Measurements from ENCODE around the gene ACBD4. TPM values are rescaled to one million over a fixed set of nuclear protein-coding genes. Genes with fewer than 3 reads are reported as not detected.

Gene ACBD4
- total and polyA plus RNA-seq, 2 of the 13 experiments (the other 11 are each of a cell fraction or from before 2014, with no cell fraction given) = 16.1 to 26.9 TPM

DNA sequence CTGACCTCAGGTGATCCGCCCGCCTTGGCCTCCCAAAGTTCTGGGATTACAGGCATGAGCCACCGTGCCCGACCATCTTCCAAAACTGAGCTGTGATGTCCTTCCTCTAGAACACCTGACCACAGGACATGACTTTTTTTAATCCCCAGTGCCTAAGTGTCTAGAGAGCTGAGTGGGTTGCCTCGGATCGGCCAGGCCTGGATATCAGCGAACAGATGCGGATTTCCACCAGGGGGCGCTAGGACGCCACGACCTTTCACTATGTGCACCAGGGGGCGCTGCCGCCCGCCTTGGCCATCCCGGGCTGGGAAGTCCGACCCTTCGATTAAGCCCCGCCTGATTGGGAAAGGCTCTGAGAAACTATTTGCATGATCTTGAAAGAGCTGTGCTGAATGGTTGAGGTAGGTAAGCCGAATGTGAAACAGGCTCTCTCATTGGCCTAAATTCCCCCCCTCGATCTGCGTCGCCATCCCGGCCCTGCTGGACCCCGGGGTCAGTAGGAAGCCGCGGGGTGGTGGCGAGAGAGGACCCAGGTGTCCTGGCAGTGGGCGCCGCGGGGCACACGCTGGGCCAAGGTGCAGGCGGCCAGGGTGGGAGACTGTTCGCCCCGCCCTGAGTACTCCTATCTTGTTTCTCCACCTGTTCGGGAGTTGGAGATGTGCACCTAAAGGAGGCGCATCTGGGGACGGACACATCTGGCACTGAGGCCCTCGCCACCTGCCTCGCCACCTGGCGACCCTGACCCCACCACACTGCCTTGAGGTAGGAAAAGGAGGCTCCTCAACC is at the start of gene ACBD4 (continued):
- TF ChIP-seq SMC3 (IDR thresholded peaks at IDR 0.05; ENCODE audit: low read length) (peak; percentile 97), ZNF496 (CRISPR knock-in tag; IDR thresholded peaks at IDR 0.05; ENCODE audit: insufficient replicate concordance) (no peak), SALL1 (CRISPR knock-in tag; IDR thresholded peaks at IDR 0.05) (peak; percentile 93), HNF4A (CRISPR knock-in tag; IDR thresholded peaks at IDR 0.05) (peak; percentile 82), ZNF431 (CRISPR knock-in tag; IDR thresholded peaks at IDR 0.05; ENCODE audit: borderline replicate concordance, low read depth) (peak; percentile 91), ZNF605 (CRISPR knock-in tag; IDR thresholded peaks at IDR 0.05) (peak; percentile 97), BORCS8-MEF2B (CRISPR knock-in tag; IDR thresholded peaks at IDR 0.05) (peak; percentile 91), ZNF773 (CRISPR knock-in tag; IDR thresholded peaks at IDR 0.05; ENCODE audit: borderline replicate concordance) (peak; percentile 38; the same call in 1 of the 2 replicates), KDM2A (CRISPR knock-in tag; IDR thresholded peaks at IDR 0.05; ENCODE audit: borderline replicate concordance, low read depth) (peak; percentile 98), U2AF2 (IDR thresholded peaks at IDR 0.05; ENCODE audit: low read depth, low read length) (no peak), AHR (CRISPR knock-in tag; IDR thresholded peaks at IDR 0.05) (peak; percentile 94), FOSL2 (CRISPR knock-in tag; IDR thresholded peaks at IDR 0.05) (peak; percentile 74), THAP11 (CRISPR knock-in tag; IDR thresholded peaks at IDR 0.05) (peak; percentile 90), ZNF775 (CRISPR knock-in tag; IDR thresholded peaks at IDR 0.05; ENCODE audit: borderline replicate concordance) (no peak), RBFOX2 (IDR thresholded peaks at IDR 0.05; ENCODE audit: low read depth, low read length) (peak; percentile 91), HHEX (CRISPR knock-in tag; IDR thresholded peaks at IDR 0.05) (peak; percentile 39; the same call in 1 of the 2 replicates), MED13 (CRISPR knock-in tag; IDR thresholded peaks at IDR 0.05) (0 out of 2 replicates have a peak, but pooled peaks have one; percentile 29)
- TF ChIP-seq, protein P1, sequence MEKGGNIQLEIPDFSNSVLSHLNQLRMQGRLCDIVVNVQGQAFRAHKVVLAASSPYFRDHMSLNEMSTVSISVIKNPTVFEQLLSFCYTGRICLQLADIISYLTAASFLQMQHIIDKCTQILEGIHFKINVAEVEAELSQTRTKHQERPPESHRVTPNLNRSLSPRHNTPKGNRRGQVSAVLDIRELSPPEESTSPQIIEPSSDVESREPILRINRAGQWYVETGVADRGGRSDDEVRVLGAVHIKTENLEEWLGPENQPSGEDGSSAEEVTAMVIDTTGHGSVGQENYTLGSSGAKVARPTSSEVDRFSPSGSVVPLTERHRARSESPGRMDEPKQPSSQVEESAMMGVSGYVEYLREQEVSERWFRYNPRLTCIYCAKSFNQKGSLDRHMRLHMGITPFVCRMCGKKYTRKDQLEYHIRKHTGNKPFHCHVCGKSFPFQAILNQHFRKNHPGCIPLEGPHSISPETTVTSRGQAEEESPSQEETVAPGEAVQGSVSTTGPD (CRISPR knock-in tag; IDR thresholded peaks at IDR 0.05) = no peak
- TF ChIP-seq, protein P2, sequence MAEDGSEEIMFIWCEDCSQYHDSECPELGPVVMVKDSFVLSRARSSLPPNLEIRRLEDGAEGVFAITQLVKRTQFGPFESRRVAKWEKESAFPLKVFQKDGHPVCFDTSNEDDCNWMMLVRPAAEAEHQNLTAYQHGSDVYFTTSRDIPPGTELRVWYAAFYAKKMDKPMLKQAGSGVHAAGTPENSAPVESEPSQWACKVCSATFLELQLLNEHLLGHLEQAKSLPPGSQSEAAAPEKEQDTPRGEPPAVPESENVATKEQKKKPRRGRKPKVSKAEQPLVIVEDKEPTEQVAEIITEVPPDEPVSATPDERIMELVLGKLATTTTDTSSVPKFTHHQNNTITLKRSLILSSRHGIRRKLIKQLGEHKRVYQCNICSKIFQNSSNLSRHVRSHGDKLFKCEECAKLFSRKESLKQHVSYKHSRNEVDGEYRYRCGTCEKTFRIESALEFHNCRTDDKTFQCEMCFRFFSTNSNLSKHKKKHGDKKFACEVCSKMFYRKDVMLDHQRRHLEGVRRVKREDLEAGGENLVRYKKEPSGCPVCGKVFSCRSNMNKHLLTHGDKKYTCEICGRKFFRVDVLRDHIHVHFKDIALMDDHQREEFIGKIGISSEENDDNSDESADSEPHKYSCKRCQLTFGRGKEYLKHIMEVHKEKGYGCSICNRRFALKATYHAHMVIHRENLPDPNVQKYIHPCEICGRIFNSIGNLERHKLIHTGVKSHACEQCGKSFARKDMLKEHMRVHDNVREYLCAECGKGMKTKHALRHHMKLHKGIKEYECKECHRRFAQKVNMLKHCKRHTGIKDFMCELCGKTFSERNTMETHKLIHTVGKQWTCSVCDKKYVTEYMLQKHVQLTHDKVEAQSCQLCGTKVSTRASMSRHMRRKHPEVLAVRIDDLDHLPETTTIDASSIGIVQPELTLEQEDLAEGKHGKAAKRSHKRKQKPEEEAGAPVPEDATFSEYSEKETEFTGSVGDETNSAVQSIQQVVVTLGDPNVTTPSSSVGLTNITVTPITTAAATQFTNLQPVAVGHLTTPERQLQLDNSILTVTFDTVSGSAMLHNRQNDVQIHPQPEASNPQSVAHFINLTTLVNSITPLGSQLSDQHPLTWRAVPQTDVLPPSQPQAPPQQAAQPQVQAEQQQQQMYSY (CRISPR knock-in tag; IDR thresholded peaks at IDR 0.05) = peak; percentile 85
- TF ChIP-seq, protein P3, sequence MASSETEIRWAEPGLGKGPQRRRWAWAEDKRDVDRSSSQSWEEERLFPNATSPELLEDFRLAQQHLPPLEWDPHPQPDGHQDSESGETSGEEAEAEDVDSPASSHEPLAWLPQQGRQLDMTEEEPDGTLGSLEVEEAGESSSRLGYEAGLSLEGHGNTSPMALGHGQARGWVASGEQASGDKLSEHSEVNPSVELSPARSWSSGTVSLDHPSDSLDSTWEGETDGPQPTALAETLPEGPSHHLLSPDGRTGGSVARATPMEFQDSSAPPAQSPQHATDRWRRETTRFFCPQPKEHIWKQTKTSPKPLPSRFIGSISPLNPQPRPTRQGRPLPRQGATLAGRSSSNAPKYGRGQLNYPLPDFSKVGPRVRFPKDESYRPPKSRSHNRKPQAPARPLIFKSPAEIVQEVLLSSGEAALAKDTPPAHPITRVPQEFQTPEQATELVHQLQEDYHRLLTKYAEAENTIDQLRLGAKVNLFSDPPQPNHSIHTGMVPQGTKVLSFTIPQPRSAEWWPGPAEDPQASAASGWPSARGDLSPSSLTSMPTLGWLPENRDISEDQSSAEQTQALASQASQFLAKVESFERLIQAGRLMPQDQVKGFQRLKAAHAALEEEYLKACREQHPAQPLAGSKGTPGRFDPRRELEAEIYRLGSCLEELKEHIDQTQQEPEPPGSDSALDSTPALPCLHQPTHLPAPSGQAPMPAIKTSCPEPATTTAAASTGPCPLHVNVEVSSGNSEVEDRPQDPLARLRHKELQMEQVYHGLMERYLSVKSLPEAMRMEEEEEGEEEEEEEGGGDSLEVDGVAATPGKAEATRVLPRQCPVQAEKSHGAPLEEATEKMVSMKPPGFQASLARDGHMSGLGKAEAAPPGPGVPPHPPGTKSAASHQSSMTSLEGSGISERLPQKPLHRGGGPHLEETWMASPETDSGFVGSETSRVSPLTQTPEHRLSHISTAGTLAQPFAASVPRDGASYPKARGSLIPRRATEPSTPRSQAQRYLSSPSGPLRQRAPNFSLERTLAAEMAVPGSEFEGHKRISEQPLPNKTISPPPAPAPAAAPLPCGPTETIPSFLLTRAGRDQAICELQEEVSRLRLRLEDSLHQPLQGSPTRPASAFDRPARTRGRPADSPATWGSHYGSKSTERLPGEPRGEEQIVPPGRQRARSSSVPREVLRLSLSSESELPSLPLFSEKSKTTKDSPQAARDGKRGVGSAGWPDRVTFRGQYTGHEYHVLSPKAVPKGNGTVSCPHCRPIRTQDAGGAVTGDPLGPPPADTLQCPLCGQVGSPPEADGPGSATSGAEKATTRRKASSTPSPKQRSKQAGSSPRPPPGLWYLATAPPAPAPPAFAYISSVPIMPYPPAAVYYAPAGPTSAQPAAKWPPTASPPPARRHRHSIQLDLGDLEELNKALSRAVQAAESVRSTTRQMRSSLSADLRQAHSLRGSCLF (CRISPR knock-in tag; IDR thresholded peaks at IDR 0.05; ENCODE audit: borderline replicate concordance) = peak; percentile 72; the same call in 1 of the 2 replicates
